SK-N-SH (cell line): Measurements from ENCODE around the gene ATG7. TPM values are rescaled to one million over a fixed set of nuclear protein-coding genes. Genes with fewer than 3 reads are reported as not detected.
"Not testable (repeated sequence)": the region's sequence is repeated elsewhere in the genome, so short reads cannot be mapped to it uniquely, and the experiment has no call there.

Experiments used
- CTCF ChIA-PET: fragments of 300-600, 350-600 bp; formaldehyde crosslinking; extraction: SDS; loops from one replicate; lab custom pipeline; 2021; lab: Yijun Ruan, JAX
- POLR2A ChIA-PET: fragments of 350-600 bp; sonication (Branson Sonifier 250); formaldehyde crosslinking; extraction: SDS; loops from one replicate; lab custom pipeline; 2020; ENCODE audit warnings: antibody characterized with exemption, inconsistent platforms; lab: Yijun Ruan, JAX
- DNase-seq: peaks from one replicate; pipeline ENCODE4 v3.0.0; 2012
- H2AFZ ChIP-seq: fragments of 200-600 bp; sonication (generic); 2 replicates; pipeline ENCODE4 v1.8.1; 2016; ENCODE audit warnings: antibody characterized with exemption, mild to moderate bottlenecking, low read depth
- H3F3A ChIP-seq: fragments of 200-600 bp; sonication (generic); replicated peaks from 2 replicates; pipeline ENCODE3; 2016; ENCODE audit warnings: antibody characterized with exemption, mild to moderate bottlenecking; ENCODE audit not compliant: insufficient read depth
- H3K27ac ChIP-seq, 2 experiments: fragments of 200-500 bp in 1 of 2; fragments of 200-600 bp in 1 of 2; sonication (Bioruptor generic) in 1 of 2; sonication (generic), shearing (Covaris generic) in 1 of 2; 2 replicates each; pipeline versions ENCODE4 v1.5.1 to v1.6.1; 2014 to 2016; ENCODE audit warnings: low read depth in 2 of 2, inconsistent platforms in 1 of 2, low read length in 1 of 2, mild to moderate bottlenecking in 1 of 2, mixed read lengths in 1 of 2
- H3K27me3 ChIP-seq: fragments of 200-600 bp; sonication (generic), shearing (Covaris generic); 2 replicates; pipeline ENCODE4 v1.6.1; 2016; ENCODE audit warnings: mixed run types; ENCODE audit not compliant: insufficient read depth
- H3K36me3 ChIP-seq, 2 experiments: fragments of 200-500 bp in 1 of 2; fragments of 200-600 bp in 1 of 2; sonication (Bioruptor generic) in 1 of 2; sonication (generic) in 1 of 2; replicated peaks in 1 of 2; 2 replicates each; pipeline versions ENCODE3 to v1.5.1; 2014 to 2016; ENCODE audit warnings: low read length in 1 of 2, mild to moderate bottlenecking in 1 of 2; ENCODE audit not compliant: insufficient read depth in 2 of 2, control insufficient read depth in 1 of 2
- H3K4me1 ChIP-seq, 2 experiments: fragments of 200-500 bp in 1 of 2; fragments of 200-600 bp in 1 of 2; sonication (Bioruptor generic) in 1 of 2; sonication (generic), shearing (Covaris generic) in 1 of 2; 2 replicates each; pipeline versions ENCODE4 v1.5.1 to v1.6.1; 2014 to 2016; ENCODE audit warnings: low read depth in 1 of 2, low read length in 1 of 2, mixed run types in 1 of 2; ENCODE audit not compliant: insufficient read depth in 2 of 2, control insufficient read depth in 1 of 2
- H3K4me2 ChIP-seq: fragments of 200-600 bp; sonication (generic), shearing (Covaris generic); 2 replicates; pipeline ENCODE4 v1.6.1; 2017; ENCODE audit warnings: mixed run types
- H3K4me3 ChIP-seq, 2 experiments: fragments of 200-500 bp in 1 of 2; fragments of 200-600 bp in 1 of 2; sonication (Bioruptor generic) in 1 of 2; sonication (generic), shearing (Covaris generic) in 1 of 2; 2 replicates each; pipeline versions ENCODE4 v1.5.1 to v1.8.1; 2014 to 2016; ENCODE audit warnings: low read depth in 2 of 2, inconsistent platforms in 1 of 2, low read length in 1 of 2, mild to moderate bottlenecking in 1 of 2, mixed read lengths in 1 of 2, moderate library complexity in 1 of 2
- H3K79me2 ChIP-seq: fragments of 200-600 bp; sonication (generic); 2 replicates; pipeline ENCODE4 v1.8.1; 2017; ENCODE audit warnings: mild to moderate bottlenecking; ENCODE audit not compliant: insufficient read depth
- H3K9ac ChIP-seq: fragments of 200-600 bp; sonication (generic); 2 replicates; pipeline ENCODE4 v1.6.1; 2017; ENCODE audit warnings: mixed run types
- H3K9me2 ChIP-seq: fragments of 200-600 bp; sonication (generic); 2 replicates; pipeline ENCODE4 v1.6.1; 2017; ENCODE audit warnings: mixed run types
- H3K9me3 ChIP-seq: fragments of 200-600 bp; sonication (generic); 2 replicates; pipeline ENCODE4 v1.6.1; 2017; ENCODE audit warnings: mixed run types, mild to moderate bottlenecking, moderate library complexity
- H4K20me1 ChIP-seq: fragments of 200-600 bp; sonication (generic); 2 replicates; pipeline ENCODE4 v1.6.1; 2017; ENCODE audit warnings: mild to moderate bottlenecking, mixed run types; ENCODE audit not compliant: insufficient read depth
- CHD2 ChIP-seq: fragments of 150-350 bp; IDR thresholded peaks from 2 replicates; pipeline ENCODE4 v1.6.1; 2018; ENCODE audit warnings: low read length; ENCODE audit not compliant: partially characterized antibody
- EP300 ChIP-seq, 2 experiments: IDR thresholded peaks; 2 replicates each; pipeline versions ENCODE4 v1.4.0 to v1.6.1; 2012; ENCODE audit warnings: borderline replicate concordance in 1 of 2, low read depth in 1 of 2, low read length in 1 of 2
- EZH2phosphoT487 ChIP-seq: fragments of 200-600 bp; sonication (generic); IDR thresholded peaks from 2 replicates; pipeline ENCODE4 v1.6.1; 2017; ENCODE audit warnings: low read depth, mixed run types, mild to moderate bottlenecking, antibody characterized with exemption, moderate library complexity, borderline replicate concordance
- FOSL2 ChIP-seq: IDR thresholded peaks from 2 replicates; pipeline ENCODE4 v1.4.0; 2012; ENCODE audit warnings: low read depth, mild to moderate bottlenecking, moderate library complexity, borderline replicate concordance
- FOXJ3 ChIP-seq: sonication (generic); formaldehyde crosslinking; IDR thresholded peaks from 2 replicates; pipeline ENCODE4 v1.5.1; 2020; ENCODE audit warnings: mild to moderate bottlenecking, missing genetic modification reagents
- GABPA ChIP-seq: IDR thresholded peaks from 2 replicates; pipeline ENCODE4 v1.4.0; 2012; ENCODE audit warnings: low read depth, mild to moderate bottlenecking
- IRF3 ChIP-seq: fragments of 150-350 bp; IDR thresholded peaks from 2 replicates; pipeline ENCODE4 v1.6.1; 2016; ENCODE audit warnings: mild to moderate bottlenecking, low read depth, low read length
- MAX ChIP-seq: IDR thresholded peaks from 2 replicates; pipeline ENCODE4 v1.4.0; 2012; ENCODE audit warnings: low read depth
- MEF2A ChIP-seq: IDR thresholded peaks from 2 replicates; pipeline ENCODE4 v1.4.0; 2012; ENCODE audit warnings: low read depth, borderline replicate concordance
- NFIC ChIP-seq: IDR thresholded peaks from 2 replicates; pipeline ENCODE4 v1.4.0; 2012; ENCODE audit warnings: borderline replicate concordance
- NRF1 ChIP-seq: IDR thresholded peaks from 2 replicates; pipeline ENCODE4 v1.6.1; 2012; ENCODE audit warnings: low read depth, mild to moderate bottlenecking, low read length
- RCOR1 ChIP-seq: fragments of 150-350 bp; IDR thresholded peaks from 2 replicates; pipeline ENCODE4 v1.6.1; 2017; ENCODE audit warnings: antibody characterized with exemption, low read length
- SIN3A ChIP-seq: IDR thresholded peaks from 2 replicates; pipeline ENCODE4 v1.6.1; 2012; ENCODE audit warnings: low read depth, mild to moderate bottlenecking, low read length, moderate library complexity, borderline replicate concordance
- SMC3 ChIP-seq: IDR thresholded peaks from 2 replicates; pipeline ENCODE4 v1.6.1; 2012; ENCODE audit warnings: low read depth, low read length, improper control_type of control experiment
- TCF12 ChIP-seq: IDR thresholded peaks from 2 replicates; pipeline ENCODE4 v1.4.0; 2012
- YY1 ChIP-seq: IDR thresholded peaks from 2 replicates; pipeline ENCODE4 v1.4.0; 2012; ENCODE audit warnings: low read depth, mild to moderate bottlenecking
- ZBTB33 ChIP-seq: IDR thresholded peaks from 2 replicates; pipeline ENCODE4 v1.4.0; 2012; ENCODE audit warnings: low read depth, borderline replicate concordance
- WGBS: methylation state at CpG from one replicate; pipeline ENCODE4 v1.1.6; 2017; ENCODE audit warnings: low lambda C conversion rate; 5-methylcytosine and 5-hydroxymethylcytosine counted together
- polyA plus RNA-seq, 3 experiments: library from polyadenylated mRNA; depleted of rRNA; stranded (reverse); fragments of >200 nt; gene quantifications; 2 replicates each; pipeline ENCODE4 v1.2.3, GENCODE V29; 2012
- TF ChIP-seq, protein P1 (sequence below): IDR thresholded peaks from 2 replicates; pipeline ENCODE4; 2012
- TF ChIP-seq, protein P2 (sequence below): fragments of 150-350 bp; IDR thresholded peaks from 2 replicates; pipeline ENCODE4 v1.6.1; 2017; ENCODE audit warnings: antibody characterized with exemption, low read length, low read depth, borderline replicate concordance
- TF ChIP-seq, protein P3 (sequence below): fragments of 200-600 bp; sonication (generic); IDR thresholded peaks from 2 replicates; pipeline ENCODE4 v1.6.1; 2017; ENCODE audit warnings: antibody characterized with exemption, mild to moderate bottlenecking, moderate library complexity

Gene ATG7
- polyA plus RNA-seq, 1 of the 3 experiments (the other 2 are of a cell fraction), result 29.5 TPM

DNA sequence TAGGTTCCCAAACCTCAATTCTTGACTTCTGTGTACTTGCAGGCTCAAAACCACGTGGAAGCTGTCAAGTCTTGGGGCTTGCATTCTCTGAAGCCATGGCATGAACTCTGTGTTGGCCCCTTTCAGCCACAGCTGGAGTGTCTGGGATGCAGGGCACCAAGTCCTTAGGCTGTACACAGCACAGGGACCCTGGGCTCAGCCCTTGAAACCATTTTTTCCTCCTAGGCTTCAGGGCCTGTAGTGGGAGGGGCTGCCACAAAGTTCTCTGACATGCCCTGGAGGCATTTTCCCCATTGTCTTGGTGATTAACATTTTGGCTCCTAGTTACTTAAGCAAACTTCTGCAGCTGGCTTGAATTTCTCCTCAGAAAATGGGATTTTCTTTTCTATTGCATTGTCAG is 135.4 kb downstream of the ATG7 start:
- Histone ChIP-seq H2AFZ (no peak overlapping the region), H3F3A (peaks cover 2% of the 10 kb centered on the region), H3K27me3 (no peaks in the 10 kb centered on the region), H3K9me3 (no peaks in the 10 kb centered on the region), H3K27ac (no peak overlapping the region), H3K36me3 (peaks cover 0 to 37% of the 10 kb centered on the region in 2 experiments), H3K9ac (no peak overlapping the region), H3K9me2 (no peaks in the 10 kb centered on the region), H3K4me1 (no peaks in the 10 kb centered on the region), H3K4me3 (no peak overlapping the region), H4K20me1 (no peaks in the 10 kb centered on the region), H3K79me2 (no peaks in the 10 kb centered on the region; the same call in 1 of the 2 replicates), H3K4me2 (no peak overlapping the region)
- DNase-seq, result no peak
- TF ChIP-seq SMC3 (no peak), YY1 (no peak), EZH2phosphoT487 (no peak), EP300 (IDR thresholded peaks at IDR 0.05; ENCODE audit: borderline replicate concordance in 1 of 2, low read depth in 1 of 2, low read length in 1 of 2) (no peak), GABPA (no peak), CHD2 (no peak), TCF12 (no peak), MAX (no peak), ZBTB33 (no peak), NRF1 (no peak), RCOR1 (no peak), SIN3A (no peak), FOSL2 (no peak), MEF2A (no peak), NFIC (no peak), FOXJ3 (CRISPR knock-in tag) (no peak), IRF3 (no peak)
- TF ChIP-seq, protein P1, sequence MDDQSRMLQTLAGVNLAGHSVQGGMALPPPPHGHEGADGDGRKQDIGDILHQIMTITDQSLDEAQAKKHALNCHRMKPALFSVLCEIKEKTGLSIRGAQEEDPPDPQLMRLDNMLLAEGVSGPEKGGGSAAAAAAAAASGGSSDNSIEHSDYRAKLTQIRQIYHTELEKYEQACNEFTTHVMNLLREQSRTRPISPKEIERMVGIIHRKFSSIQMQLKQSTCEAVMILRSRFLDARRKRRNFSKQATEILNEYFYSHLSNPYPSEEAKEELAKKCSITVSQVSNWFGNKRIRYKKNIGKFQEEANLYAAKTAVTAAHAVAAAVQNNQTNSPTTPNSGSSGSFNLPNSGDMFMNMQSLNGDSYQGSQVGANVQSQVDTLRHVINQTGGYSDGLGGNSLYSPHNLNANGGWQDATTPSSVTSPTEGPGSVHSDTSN, result no peak
- TF ChIP-seq, protein P2, sequence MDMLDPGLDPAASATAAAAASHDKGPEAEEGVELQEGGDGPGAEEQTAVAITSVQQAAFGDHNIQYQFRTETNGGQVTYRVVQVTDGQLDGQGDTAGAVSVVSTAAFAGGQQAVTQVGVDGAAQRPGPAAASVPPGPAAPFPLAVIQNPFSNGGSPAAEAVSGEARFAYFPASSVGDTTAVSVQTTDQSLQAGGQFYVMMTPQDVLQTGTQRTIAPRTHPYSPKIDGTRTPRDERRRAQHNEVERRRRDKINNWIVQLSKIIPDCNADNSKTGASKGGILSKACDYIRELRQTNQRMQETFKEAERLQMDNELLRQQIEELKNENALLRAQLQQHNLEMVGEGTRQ, result no peak
- TF ChIP-seq, protein P3, sequence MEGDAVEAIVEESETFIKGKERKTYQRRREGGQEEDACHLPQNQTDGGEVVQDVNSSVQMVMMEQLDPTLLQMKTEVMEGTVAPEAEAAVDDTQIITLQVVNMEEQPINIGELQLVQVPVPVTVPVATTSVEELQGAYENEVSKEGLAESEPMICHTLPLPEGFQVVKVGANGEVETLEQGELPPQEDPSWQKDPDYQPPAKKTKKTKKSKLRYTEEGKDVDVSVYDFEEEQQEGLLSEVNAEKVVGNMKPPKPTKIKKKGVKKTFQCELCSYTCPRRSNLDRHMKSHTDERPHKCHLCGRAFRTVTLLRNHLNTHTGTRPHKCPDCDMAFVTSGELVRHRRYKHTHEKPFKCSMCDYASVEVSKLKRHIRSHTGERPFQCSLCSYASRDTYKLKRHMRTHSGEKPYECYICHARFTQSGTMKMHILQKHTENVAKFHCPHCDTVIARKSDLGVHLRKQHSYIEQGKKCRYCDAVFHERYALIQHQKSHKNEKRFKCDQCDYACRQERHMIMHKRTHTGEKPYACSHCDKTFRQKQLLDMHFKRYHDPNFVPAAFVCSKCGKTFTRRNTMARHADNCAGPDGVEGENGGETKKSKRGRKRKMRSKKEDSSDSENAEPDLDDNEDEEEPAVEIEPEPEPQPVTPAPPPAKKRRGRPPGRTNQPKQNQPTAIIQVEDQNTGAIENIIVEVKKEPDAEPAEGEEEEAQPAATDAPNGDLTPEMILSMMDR, result no peak
- WGBS, result 40% methylated on average over 1 of the region's 1 CpG
- CTCF ChIA-PET, result no interaction called here
- POLR2A ChIA-PET, result no interaction called here

- H3K4me2 ChIP-seq, H3K9ac ChIP-seq, H4K20me1 ChIP-seq, H3K27me3 ChIP-seq, H3F3A ChIP-seq, DNase-seq, H3K4me3 ChIP-seq, H3K4me1 ChIP-seq, H3K9me3 ChIP-seq, CTCF ChIA-PET, H2AFZ ChIP-seq, POLR2A ChIA-PET, H3K9me2 ChIP-seq, H3K79me2 ChIP-seq, H3K27ac ChIP-seq: not testable (repeated sequence)
- peaks cover 0 to 37% of the 10 kb centered on the region in 2 experiments for H3K36me3 ChIP-seq
- 98% methylated on average over 4 of the region's 4 CpGs for WGBS
Measured at GRCh38 chr3:11408324-11408859, 136.2 kb downstream of the ATG7 start.
